Upper lobe of right lung (tissue), 1 donor: ENCODE results near the gene PAQR5. TPM values are rescaled to one million over a fixed set of nuclear protein-coding genes. Genes with fewer than 3 reads are reported as not detected.
"Not testable (repeated sequence)": the region's sequence is repeated elsewhere in the genome, so short reads cannot be mapped to it uniquely, and the experiment has no call there.

Experiments
- ATAC-seq: fragments of 200-7000 bp; cut with Tn5 transposase; one replicate; pipeline ENCODE4 v1.9.1; 2020; ENCODE audit warnings: mild to moderate bottlenecking, moderate library complexity
- DNase-seq: peaks from one replicate; pipeline ENCODE4 v3.0.0-alpha.2; 2020
- H3K27ac ChIP-seq: fragments of 200-600 bp; one replicate; pipeline ENCODE4 v1.8.0; 2022
- H3K27me3 ChIP-seq: fragments of 200-600 bp; one replicate; pipeline ENCODE4 v1.8.0; 2022; ENCODE audit warnings: mild to moderate bottlenecking
- H3K36me3 ChIP-seq: fragments of 200-600 bp; one replicate; pipeline ENCODE4 v1.8.0; 2022
- H3K4me1 ChIP-seq: fragments of 200-600 bp; one replicate; pipeline ENCODE4 v1.8.0; 2022
- H3K4me3 ChIP-seq: fragments of 200-600 bp; one replicate; pipeline ENCODE4 v1.8.0; 2022; ENCODE audit warnings: mild to moderate bottlenecking
- H3K9me3 ChIP-seq: fragments of 200-600 bp; one replicate; pipeline ENCODE4 v1.8.0; 2022
- CTCF ChIP-seq: fragments of 200-600 bp; IDR thresholded peaks from one replicate; pipeline ENCODE4 v1.8.0; 2022; ENCODE audit warnings: antibody characterized with exemption
- intact Hi-C: fragments of 100-400 bp; cut with DNase I; formaldehyde crosslinking; loops from one replicate; pipeline ENCODE4 v1.11.0; 2022
- total RNA-seq: library from RNA; stranded (reverse); fragmentation: NEBNext Ultra II Directional; extraction: Animal tissue kit (Norgen Biotek cat#: 25700); gene quantifications from one replicate; pipeline ENCODE4 v1.2.1, GENCODE V29; 2021
- donor health status: DM: no; HTN: yes; CAD: no; lungs with severe emphysema.

PAQR5 gene
- total RNA-seq, 1 donor from 2014 or later, result 37.9 TPM

DNA sequence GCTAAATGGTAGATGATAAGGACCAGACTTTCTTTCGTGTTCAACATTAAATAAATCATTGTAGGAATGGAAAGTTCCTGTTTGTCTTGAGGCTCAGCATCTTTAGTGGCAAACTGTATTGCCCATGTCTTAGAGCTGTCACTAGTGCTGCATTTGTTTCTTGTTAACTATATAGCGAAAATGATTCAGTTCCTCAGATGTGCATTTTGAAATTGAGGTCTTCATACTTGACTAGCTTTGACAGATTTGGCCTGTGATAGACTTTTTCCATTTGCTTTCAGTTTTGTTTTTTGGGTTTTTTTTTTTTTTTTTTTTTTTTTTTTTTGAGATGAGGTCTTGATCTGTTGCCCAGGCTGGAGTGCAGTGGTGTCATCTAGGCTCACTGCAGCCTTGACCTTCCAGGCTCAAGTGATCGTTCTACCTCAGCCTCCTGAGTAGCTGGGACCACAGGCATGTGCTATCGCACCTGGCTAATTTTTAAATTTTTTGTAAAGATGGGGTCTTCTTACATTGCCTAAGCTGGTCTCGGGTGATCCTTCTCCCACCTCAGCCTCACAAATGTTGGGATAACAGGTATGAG lies 144.4 kb downstream of the PAQR5 start:
- Histone ChIP-seq H3K4me1 (no peaks in the 10 kb centered on the region), H3K27me3 (no peaks in the 10 kb centered on the region), H3K9me3 (no peaks in the 10 kb centered on the region), H3K27ac (no peak overlapping the region), H3K4me3 (no peak overlapping the region), H3K36me3 (no peaks in the 10 kb centered on the region)
- TF ChIP-seq CTCF, result no peak
- intact Hi-C loops, result no loop called here
- ATAC-seq (no peak), DNase-seq (no peak)

DNA sequence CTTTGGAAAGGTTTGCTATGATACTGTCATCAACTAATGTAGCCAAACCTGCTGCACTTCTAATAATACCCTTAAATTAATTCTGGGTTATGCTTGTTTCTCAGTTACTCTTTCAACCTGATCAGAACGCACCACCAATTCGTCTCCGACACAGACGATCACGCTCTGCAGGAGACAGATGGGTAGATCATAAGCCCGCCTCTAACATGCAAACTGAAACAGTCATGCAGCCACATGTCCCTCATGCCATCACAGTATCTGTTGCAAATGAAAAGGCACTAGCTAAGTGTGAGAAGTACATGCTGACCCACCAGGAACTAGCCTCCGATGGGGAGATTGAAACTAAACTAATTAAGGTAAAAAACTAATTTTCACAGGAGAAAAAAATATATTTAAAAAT lies 146.0 kb downstream of the PAQR5 start:
- H3K4me1 ChIP-seq, result no peaks in the 10 kb centered on the region
- no peak overlapping the region for H3K4me3 ChIP-seq
- no peaks in the 10 kb centered on the region for H3K9me3 ChIP-seq
- H3K27me3 ChIP-seq, result no peaks in the 10 kb centered on the region
- TF ChIP-seq CTCF, result no peak
- DNase-seq, result no peak
- H3K36me3 ChIP-seq, result no peaks in the 10 kb centered on the region
- intact Hi-C loops, result no loop called here
- no peak for ATAC-seq
- H3K27ac ChIP-seq, result no peak overlapping the region

GRCh38 chr15:69446953-69447352 lies 148.2 kb downstream of the PAQR5 start:
- Histone ChIP-seq H3K27me3 (no peaks in the 10 kb centered on the region), H3K4me3 (no peak overlapping the region), H3K36me3 (no peaks in the 10 kb centered on the region), H3K9me3 (no peaks in the 10 kb centered on the region), H3K4me1 (no peaks in the 10 kb centered on the region), H3K27ac (no peak overlapping the region)
- intact Hi-C loops, result no loop called here
- TF ChIP-seq CTCF, result no peak
- ATAC-seq (no peak), DNase-seq (no peak)

GRCh38 chr15:69450221-69450620 lies 151.5 kb downstream of the PAQR5 start:
- H3K4me3 ChIP-seq, intact Hi-C loops, ATAC-seq, H3K9me3 ChIP-seq, DNase-seq, H3K27me3 ChIP-seq, H3K27ac ChIP-seq: not testable (repeated sequence)
- H3K4me1 ChIP-seq, result peaks cover 18% of the 10 kb centered on the region
- H3K36me3 ChIP-seq, result peaks cover 11% of the 10 kb centered on the region

DNA sequence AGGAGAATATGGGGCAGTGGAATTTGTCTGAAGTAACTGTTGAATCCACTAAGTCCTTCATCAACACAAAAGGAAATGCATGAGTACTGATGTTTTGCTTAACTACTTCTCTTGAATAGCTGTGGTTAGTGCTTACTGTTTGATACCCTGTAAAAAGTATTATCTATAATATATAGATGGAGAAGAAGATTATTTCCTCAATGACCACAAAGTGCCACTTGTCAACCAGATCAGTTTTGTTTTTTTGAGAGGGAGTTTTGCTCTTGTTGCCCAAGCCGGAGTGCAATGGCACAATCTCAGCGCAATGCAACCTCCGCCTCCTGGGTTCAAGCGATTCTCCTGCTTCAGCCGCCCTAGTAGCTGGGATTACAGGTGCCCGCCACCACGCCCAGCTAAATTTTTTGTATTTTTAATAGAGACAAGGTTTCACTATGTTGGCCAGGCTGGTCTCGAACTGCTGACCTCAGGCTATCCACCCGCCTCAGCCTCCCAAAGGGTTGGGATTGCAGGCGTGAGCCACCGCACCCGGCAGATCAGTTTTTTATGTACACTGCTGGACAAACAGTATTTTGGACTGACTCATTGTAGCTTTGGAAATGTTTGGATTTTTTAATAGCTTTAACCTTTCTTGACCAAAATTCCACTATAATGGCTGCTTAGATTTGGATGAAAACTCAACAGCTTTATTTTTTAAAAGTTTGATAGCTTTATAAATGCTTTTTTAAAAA lies 152.4 kb downstream of the PAQR5 start:
- intact Hi-C loops, result no loop called here
- H3K36me3 ChIP-seq, result peaks cover 20% of the 10 kb centered on the region
- no peak for TF ChIP-seq CTCF
- ATAC-seq, result no peak
- no peak overlapping the region for H3K27ac ChIP-seq
- no peaks in the 10 kb centered on the region for H3K27me3 ChIP-seq
- H3K4me1 ChIP-seq, result peaks cover 23% of the 10 kb centered on the region
- H3K4me3 ChIP-seq, result no peak overlapping the region
- no peak for DNase-seq
- no peaks in the 10 kb centered on the region for H3K9me3 ChIP-seq

- Histone ChIP-seq H3K36me3 (peaks cover 30% of the 10 kb centered on the region), H3K4me1 (peaks cover 23% of the 10 kb centered on the region), H3K9me3 (no peaks in the 10 kb centered on the region), H3K27me3 (no peaks in the 10 kb centered on the region), H3K4me3 (peak overlapping the region; percentile 95), H3K27ac (peak overlapping the region; percentile 93)
- ATAC-seq (peak; percentile 48), DNase-seq (no peak)
- no peak for TF ChIP-seq CTCF
- intact Hi-C loops, result no loop called here
Measured at GRCh38 chr15:69451951-69452691, 153.4 kb downstream of the PAQR5 start.
